ENCODE measurements around the gene AS3MT.

GRCh38 chr10:102835007-102835482 is 34.2 kb upstream of the AS3MT start:
- TF ChIP-seq ZNF792 (tag by site-specific recombination; IDR thresholded peaks at IDR 0.05) = no peak
- peak; percentile 94 for TF ChIP-seq CTCF (tag by site-specific recombination; IDR thresholded peaks at IDR 0.05)
